ENCODE measurements around the gene KIF18B. TPM values are rescaled to one million over a fixed set of nuclear protein-coding genes. Genes with fewer than 3 reads are reported as not detected.
A peak's percentile ranks its signal among the peaks of the same experiment; 100 is the strongest.

Gene KIF18B
- total RNA-seq, 1 donor from 2014 or later: 0.39 TPM

DNA sequence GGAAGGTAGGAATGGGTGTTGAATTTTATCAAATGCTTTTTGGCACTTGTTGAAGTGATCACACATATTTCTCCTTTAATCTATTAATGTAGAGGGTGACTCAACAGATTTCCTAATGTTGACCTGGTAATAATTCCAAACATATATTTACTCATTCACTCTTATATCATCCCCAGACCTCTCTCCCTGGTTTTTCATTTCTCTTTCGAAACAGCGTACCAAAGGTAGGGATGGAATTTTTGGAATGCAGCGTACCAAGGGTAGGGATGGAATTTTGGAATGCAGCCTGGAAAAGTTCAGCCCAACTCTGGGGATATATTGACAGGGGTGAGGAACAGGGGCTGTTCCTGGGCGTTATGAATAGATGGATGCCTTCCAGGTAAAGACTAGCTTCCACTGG lies 7.3 kb downstream of the KIF18B start:
- DNase-seq (ENCODE audit: low spot score): no peak

DNA sequence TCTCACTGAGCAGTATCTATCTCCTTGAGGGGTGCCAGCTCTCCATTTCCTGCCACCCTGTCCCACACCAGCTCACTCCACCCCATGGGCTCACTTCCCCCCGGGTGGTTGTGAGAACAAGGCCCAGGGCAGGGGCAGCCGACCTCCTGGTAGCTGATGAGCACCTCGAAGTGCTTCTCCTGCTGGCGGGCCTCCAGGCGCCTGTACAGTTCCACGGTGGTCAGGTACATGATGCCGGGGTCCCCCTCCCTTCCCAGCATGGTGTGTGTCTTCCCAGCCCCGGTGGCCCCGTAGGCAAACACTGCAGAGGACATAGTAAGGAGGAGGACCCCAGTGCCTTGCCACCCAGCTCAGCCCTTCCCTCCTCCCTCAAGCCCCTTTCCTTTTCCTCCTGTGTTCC lies 12.5 kb downstream of the KIF18B start:
- DNase-seq (ENCODE audit: low spot score): no peak

DNA sequence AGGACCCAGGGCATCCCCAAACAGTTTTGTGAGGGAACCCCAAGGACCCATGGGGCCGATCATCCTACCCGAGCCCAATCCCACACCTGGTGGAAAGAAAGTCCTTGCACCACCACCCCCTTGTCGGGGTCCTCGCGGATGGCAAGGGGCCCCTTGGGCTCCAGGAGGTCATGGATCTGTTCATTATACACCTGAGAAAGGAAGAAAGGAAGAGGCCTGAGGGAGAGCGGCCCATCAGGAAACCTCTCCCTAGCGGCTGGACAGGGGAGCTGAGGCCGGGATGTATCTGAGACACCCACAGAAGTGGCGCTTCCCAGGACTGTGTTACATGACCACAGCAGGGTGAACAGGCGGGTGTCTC lies 12.8 kb downstream of the KIF18B start:
- no peak for DNase-seq (ENCODE audit: low spot score)

DNA sequence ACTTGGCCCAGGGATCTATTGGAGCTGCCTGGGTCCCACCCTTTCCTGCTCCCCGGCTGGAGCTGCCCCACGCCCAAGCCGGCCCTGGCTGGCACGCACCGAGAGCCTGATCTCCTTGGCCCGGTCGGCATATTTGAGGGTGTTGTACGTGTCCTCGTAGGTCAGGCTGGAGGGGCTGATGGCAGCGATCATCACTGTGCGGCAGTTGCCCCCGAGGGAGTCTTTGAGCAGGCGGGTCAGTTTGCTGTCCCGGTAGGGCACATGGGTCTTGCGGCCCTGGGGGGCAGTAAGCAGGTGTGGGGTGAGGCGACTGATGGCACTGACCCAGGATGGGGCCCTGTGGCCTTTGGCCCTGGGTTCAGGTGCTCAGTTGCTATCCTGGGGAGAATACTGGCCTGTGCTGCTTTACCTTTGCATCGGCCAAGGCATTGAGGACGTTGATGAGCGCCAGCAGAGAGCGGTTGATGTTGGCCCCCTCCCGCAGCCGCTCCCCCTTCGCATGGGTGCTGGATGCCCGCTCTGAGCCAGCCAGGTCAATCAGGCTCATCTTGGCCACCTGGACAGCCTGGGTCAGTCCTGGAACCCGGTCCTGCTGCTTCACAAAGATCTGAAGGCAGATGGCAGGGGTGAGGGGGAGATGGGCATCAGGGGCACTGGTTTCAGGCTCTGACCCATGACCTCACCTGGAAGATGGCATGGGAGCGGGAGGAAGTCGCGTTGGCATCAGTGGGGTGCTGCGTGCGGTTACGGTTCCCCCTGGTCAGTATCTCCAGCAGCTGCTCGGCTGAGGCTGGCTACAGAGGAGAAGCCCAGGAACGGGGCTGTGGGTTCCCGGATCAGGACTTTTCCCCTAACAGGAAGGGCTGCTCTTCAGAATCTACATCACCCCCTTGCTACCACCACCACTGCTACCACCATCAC lies 13.5 kb downstream of the KIF18B start:
- no peak for DNase-seq (ENCODE audit: low spot score)

DNA sequence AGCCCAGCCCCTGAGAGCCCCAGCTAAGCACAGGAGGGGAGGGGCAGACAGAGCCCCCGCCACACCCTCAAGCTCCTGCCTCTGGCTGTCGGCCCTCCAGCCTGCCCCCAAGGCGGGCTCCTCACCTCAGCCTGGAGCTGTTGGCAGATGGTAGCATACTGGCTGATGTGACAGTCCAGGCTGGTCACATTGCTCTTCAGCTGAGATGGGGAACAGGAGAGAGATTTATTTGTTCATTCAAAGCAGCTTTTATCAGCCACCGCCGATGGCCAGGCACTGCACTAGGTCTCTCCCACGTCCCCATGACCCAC lies 14.8 kb downstream of the KIF18B start:
- DNase-seq (ENCODE audit: low spot score): no peak

DNA sequence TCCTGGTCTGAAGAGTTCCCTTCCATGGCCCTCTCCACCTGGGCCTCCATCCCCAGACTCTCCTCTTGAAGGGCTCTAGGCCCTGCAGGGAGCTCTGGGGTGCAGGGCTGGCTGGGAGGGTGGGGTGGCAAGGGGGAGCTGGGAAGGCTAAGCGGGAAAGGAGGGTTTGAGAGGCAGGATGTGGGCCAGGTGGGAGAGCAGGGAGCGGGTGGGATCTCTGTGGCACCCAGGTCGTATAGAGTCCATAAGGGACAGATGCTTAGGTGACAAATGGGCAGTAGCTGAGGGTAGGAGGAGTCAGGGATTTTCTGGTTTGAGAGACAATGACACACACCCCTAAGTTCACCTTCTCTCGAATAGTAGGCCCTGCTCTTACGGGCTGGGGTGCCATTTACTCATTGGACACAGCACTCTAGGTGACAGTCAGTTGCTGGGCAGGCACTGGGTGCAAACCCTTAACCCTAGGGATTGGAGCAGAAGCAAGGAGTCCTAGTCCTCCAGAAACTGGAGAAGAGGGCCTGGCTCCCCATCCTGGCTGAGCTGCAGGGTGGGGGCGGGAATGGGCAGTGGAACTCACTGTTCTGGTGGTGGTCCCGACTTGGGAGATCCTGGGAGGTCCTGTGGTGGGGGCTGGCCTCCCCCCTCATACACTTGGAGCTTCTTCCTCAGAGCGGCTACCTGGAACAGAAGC lies 15.3 kb downstream of the KIF18B start:
- no peak for DNase-seq (ENCODE audit: low spot score)

DNA sequence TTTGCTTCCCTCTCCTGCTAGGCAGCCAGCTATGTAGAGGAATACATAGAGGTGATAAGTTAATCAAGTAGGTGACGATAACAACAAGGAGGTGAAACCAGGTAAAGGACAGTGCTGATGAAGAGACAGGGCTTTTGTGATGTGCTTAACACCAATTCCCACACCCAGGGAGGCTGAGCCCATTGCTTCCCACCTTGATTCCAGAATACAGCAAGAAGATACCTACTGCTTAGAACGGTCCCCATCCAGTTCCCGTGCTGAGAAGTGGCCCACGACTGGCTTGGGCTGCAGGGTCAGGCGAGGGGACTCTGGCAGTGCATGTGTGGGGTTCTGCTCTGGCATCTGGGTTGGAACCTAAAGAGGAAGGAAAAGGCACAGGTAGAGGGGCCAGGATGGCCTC lies 16.2 kb downstream of the KIF18B start:
- no peak for DNase-seq (ENCODE audit: low spot score)

DNA sequence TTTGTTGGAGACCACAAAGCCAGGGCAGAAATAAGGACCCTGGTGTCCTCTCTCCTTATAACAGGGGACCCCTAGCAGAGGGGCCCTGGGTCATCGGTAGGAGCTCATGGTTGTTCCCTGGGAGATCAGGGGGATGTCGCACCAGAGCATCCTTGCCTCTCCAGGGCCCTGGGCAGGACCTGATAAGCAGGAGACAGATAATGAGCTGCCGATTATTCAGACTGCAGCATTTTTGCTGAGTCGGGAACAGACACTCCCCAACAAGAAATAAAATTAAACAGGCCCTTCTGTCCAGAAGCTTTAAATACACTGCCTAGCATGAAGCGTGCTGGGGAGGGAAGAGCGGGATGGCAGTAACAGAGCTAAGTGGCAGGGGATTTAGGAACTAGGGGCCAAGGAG lies 16.9 kb downstream of the KIF18B start:
- no peak for DNase-seq (ENCODE audit: low spot score)

DNA sequence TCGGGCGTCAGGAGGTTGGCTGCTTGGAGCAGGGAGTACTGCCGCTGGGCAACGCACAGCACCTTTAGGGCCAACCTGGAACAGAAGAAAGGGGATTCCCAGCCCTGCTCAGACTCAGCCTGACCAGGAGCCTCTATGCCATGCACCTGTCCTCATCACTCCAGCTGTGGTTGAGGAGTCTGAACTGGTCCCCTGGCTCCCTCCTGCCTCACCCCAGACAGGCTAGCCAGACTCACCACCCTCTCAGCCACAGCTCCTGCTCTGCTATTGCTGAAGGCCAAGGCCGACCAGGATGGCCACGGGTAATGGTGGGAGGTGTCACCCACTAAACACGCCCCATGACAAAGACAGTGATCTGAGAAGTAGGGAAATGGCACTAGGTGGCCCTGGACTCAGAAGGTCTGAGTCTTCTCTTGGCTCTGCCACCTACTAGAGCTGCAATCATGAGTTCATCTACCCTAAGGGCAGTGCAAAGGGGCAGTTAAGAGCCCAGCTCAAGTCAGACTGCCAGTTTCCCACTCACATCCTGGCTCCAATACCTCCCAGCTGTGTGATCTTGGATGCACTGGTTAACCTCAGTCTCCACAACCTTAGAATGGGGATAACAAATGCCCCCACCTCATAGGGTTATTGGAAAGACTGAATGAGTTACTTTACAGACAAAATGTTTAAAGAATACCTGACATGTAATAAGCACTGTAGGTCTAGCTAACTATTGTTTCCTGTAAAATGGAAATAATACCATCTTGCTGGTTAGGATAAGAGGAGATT lies 18.4 kb downstream of the KIF18B start:
- no peak for DNase-seq (ENCODE audit: low spot score)

DNA sequence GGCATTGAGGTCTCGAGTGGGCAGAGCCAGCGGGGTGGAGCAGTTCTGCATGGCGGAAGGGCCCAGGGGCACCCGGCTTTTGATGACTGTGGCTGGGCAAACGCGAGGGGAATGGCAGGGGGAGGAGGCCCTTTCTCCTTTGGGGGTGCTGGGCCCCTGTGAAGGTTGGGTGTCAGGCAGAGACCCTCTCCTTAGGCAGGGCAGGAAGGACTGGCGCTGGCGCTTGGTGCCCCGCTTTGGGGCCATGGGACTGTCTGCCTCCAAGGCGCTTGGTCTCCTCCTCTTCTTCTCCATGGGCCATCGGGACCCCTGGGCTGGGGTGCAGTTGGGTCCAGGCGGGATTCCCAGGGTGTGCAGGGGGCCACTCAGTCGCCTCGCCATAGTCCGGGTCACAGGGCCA lies 19.4 kb downstream of the KIF18B start:
- DNase-seq (ENCODE audit: low spot score): no peak

DNA sequence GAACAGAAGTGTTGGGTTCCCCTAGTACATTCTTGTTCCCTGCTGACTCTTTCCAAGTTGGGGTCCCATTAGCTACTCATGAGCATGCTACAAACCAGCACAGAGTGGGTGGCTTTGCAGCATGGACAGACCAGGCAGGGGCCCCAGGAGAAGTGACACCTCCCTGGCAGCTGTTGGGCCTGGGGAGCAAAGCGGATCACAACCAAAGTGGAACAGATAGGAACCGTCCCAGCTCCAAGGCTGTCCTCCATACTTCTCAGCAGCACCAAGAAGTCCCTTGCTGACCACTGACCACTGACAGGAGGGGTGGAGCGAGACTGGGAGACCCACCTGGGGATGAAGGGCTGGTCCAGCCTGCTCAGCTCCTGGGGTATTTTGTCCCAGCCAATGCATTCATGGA lies 19.9 kb downstream of the KIF18B start:
- DNase-seq (ENCODE audit: low spot score): no peak

DNA sequence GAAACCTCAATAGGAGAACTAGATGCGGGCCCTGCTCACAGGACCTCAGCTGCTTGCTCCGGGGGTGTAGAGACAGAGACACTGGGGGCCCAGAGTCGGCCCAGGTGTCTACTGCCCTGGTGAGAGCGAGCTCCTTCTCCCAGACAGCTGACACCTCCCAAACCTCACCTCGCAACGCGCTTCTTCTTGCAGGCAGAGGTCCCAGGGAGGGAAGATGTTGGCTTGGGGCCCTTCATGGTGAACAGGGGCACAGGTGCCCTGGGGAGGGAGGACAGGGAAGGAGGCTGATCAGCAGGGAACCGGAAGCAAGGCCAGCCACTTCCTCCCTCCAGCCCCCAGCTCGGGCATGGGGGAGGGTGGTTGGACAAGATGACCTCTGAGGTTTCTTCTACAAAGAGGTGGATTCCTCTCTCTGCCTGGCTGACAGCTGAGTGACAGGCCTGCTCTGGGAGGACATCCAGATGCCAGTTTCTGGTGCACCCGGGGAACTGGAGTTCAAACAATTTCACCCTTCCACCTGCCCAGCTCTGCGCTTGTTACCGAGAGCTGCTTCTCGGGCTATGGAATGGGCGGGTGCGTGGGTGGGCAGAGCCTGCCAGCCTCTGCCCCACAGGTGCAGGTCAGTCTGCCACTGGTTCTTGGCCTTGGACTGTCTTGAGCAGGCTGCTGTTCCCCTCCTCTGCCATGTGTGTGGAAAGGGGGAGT lies 20.6 kb downstream of the KIF18B start:
- no peak for DNase-seq (ENCODE audit: low spot score)

DNA sequence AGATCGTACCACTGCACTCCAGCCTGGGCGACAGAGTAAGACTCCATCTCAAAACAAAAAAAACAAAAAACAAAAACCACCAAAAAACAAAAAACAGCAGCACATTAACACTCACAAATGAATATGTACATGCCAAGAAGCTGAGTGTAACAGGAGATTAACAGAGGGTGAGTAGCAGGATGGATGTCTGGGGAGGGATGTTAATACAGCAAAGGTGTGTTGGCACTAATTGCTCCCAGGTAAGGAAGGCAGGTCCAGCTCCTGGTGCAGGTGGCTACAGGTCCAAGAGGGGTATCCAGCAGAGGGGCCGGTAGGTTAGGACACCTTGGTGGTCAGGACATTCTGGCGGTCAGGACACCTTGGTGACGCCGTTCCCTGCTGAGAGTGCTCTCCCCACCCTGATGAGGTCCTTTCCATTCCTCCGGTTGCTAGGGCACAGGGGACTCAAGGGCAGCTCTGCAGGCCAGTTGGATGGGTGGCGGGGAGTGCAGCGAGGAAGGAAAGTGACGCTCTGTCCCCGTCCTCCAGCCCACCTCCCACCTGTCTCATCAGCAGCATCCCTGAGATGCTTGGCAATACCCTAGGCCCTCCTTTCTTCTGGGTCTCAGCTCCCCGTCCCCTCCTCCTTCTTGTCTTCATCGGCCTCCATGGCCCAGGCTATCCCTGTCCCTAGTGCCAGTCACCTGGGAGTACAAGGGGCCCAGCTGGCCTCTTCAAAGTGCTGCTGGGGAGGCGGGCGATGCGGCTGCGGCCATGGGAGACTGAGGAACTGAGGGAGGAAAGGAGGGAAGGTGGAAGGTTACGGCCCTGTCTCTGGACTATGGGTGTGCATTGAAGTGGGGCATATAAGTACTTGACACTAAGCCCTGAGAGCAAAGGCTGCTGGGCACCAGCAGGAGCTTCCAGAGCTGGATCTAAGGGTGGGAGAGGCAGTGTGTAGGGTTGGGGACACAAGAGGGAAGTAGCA lies 21.6 kb downstream of the KIF18B start:
- no peak for DNase-seq (ENCODE audit: low spot score)

DNA sequence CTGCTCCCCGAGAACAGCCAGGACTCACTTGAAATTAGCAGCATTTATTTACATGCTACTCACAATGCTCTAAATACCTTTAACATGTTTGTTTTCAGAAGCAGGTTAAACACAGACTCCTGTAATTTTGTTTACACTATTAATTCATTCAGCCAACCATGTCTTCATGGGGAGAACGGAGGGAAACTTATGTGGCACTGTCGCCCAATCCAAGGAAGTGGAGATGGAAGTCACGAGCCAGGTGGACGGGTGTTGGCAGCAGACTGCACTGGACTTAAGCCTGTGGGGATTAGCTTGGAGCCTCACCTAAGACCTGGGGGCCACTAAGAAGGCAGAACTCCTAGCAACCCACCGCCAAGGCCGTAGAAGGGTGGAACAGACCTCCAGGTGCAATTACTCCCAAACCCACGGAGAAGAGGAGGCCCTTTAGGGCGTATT lies 23.4 kb downstream of the KIF18B start:
- DNase-seq (ENCODE audit: low spot score): no peak

DNA sequence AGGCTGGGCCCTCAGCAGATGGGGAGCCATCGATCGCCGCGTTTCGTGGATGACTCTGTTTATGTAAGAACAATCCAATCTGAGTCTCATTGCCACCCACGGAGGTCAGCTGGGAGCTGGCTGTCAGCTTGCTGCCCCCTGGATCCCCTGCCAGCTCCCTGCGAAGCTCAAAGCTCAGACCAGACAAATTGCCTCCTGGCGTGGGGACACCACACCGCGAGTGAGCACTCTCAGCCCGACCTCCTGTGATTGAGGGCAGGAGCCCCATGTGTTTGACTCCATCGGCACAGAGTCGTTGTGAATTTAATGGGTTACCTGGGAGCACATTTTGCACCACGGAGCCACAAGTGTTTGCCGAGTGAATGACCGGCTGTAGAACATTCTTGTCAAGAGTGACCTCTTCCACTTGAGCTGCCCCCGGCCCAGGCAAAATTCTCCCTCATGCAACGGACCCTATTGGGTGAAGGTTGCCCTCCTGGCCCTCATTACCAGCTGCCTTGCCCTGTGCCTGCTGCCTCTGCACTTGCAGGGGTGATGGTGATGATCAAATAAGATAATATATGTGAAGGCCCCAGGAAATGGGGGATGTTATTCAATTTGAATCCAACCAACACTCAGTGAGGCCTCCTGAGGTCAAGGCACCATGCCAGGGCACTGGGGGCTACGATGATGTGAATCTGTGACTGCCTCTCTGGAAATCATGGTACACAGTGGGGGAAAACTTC lies 24.7 kb downstream of the KIF18B start:
- DNase-seq (ENCODE audit: low spot score): no peak

DNA sequence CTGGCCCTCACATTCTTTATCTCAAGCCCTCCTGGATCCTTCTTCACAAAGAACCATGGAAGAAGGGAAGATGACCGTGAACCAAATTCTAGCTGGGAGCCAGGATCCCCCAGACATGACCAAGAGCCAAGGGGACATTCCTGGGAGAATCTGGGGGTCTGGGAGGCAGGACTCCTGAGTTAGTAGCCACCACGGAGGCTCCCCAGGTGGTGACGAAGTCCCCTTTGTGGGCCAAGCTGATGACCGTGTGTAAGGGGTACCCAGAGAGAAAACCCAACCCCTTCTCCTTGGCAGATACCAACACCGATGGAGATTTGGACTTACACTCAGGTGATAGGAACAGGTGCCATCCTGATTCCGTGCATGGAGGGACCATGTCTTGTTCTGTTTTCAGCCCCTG lies 25.4 kb downstream of the KIF18B start:
- DNase-seq (ENCODE audit: low spot score): no peak

DNA sequence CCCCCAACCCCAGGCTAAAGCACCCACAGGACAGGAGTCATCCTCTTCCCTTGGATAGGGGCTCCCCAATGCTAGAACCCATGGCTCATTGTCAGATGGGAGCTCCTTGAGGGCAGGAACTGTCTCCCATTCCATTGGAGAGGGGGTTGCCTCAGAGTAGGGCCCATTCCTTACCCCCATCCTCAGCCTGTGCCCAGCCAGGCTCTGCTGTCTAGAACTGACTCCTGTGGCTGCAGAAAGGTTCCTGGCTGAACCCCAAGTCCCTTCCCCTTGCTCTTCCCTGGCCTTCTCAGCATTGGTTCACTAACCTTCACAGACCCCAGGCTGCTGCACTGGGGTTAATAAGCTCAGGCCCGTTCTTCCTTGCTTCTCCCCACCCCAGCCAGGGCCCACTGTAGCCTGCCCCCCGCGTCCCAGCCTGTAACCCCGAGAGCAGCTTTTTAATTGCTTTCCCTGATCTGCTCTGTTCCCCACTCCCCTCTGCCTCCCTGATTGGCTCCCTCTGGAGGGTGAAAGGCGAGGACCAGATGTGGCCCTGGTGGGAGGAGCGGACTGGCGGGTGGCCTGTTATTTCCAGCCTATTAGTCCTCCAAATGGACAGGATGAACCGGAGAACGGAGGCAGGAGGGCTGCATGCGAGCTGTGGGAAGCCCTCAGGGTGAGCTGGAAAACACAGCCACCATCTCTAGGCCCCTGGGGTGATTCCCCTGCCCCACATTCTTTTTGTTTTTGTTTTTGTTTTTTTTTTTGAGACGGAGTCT lies 26.3 kb downstream of the KIF18B start:
- DNase-seq (ENCODE audit: low spot score): no peak

DNA sequence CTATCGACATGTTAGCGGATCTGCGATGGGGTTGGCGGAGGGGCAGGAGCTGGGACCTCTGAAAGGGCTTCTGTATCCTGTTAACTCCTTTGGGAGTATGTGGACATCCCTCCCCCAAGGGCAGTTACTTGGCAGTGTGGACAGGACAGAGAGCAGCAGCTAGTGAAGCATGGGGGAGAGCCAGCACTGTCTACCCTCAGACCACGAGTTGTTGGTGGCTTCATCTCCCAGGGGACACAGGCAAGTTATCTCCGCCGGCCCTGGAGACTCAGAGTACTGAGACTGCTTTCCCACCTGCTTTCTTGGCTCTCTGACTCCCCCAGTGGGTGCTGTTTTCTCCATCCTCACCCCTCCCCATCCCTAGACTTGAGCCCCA lies 27.0 kb downstream of the KIF18B start:
- no peak for DNase-seq (ENCODE audit: low spot score)

DNA sequence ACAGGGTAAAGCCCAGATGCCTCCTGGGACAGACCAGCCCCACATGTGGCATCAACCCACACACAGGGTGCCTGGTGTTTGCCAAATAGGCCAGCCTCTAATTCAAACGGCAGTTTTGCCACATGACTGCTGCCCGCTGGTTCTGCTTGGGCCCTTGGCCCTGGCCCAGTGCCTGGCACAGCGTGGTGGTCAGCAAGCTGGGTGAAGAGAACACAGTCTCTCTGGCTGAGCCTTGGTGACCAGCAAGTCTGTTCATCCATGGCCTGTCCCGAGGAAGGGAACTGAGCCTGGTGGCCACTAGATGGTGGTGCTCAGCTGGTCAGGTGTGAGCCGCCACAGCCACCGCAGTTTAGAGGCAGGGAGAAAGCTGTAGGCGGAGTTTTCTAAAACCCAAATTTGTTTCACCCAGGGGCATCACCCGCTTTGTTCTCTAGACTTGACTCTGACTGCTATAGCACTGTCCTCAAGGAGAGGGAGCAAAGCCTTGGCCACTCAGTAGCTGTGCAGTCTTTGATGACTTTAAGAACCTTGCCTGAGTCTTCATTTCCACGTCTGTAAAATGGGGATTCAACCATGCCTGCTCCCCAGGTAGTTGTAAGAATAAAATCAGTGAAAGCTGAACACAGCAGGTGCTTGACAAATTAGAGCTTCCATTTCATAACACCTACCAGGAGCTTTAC lies 27.5 kb downstream of the KIF18B start:
- peak; percentile 88 for DNase-seq (ENCODE audit: low spot score)

All from ureter (tissue), 1 donor.